ENCODE results near the gene UBE2L5.

Gene UBE2L5

GRCh38 chr13:30437177-30437576 is 14.9 kb downstream of the UBE2L5 start:
- ATAC-seq, result no peak

DNA sequence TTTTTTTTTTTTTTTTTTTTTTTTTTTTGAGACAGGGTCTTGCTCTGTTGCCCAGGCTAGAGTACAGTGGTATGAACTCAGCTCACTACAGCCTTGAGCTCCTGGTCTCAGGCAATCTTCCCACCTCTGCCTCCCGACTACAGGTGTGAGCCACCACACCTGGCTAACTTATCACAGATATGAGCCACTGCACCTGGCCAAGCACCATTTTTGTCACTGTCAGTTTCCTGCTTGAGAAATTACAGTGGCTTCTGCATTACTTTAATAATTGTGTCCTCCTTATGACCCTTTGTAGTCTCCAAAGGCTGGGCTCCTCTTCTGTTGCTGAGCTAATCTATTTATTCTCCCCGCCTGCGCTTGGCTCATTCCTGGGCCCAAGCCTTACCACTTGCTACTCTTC is 16.0 kb downstream of the UBE2L5 start:
- TF ChIP-seq TCF4 (CRISPR knock-in tag; IDR thresholded peaks at IDR 0.05; ENCODE audit: borderline replicate concordance) (no peak), ZNF565 (CRISPR knock-in tag; conservative IDR thresholded peaks at IDR 0.05; ENCODE audit: low read depth) (no peak), ARNTL (CRISPR knock-in tag; IDR thresholded peaks at IDR 0.05; ENCODE audit: borderline replicate concordance, low read depth) (no peak), ZFP30 (CRISPR knock-in tag; IDR thresholded peaks at IDR 0.05) (no peak), ESRRG (CRISPR knock-in tag; IDR thresholded peaks at IDR 0.05) (no peak), BACH2 (CRISPR knock-in tag; IDR thresholded peaks at IDR 0.05; ENCODE audit: borderline replicate concordance) (no peak), ZC3H10 (CRISPR knock-in tag; IDR thresholded peaks at IDR 0.05) (no peak), SNAI2 (CRISPR knock-in tag; IDR thresholded peaks at IDR 0.05) (no peak), CSRNP3 (CRISPR knock-in tag; IDR thresholded peaks at IDR 0.05) (no peak), CSDC2 (CRISPR knock-in tag; IDR thresholded peaks at IDR 0.05) (no peak), OSR1 (CRISPR knock-in tag; IDR thresholded peaks at IDR 0.05) (no peak)
- TF ChIP-seq, protein P1, sequence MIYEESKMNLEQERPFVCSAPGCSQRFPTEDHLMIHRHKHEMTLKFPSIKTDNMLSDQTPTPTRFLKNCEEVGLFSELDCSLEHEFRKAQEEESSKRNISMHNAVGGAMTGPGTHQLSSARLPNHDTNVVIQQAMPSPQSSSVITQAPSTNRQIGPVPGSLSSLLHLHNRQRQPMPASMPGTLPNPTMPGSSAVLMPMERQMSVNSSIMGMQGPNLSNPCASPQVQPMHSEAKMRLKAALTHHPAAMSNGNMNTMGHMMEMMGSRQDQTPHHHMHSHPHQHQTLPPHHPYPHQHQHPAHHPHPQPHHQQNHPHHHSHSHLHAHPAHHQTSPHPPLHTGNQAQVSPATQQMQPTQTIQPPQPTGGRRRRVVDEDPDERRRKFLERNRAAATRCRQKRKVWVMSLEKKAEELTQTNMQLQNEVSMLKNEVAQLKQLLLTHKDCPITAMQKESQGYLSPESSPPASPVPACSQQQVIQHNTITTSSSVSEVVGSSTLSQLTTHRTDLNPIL (CRISPR knock-in tag; IDR thresholded peaks at IDR 0.05; ENCODE audit: low read depth), result no peak
- TF ChIP-seq, protein P2, sequence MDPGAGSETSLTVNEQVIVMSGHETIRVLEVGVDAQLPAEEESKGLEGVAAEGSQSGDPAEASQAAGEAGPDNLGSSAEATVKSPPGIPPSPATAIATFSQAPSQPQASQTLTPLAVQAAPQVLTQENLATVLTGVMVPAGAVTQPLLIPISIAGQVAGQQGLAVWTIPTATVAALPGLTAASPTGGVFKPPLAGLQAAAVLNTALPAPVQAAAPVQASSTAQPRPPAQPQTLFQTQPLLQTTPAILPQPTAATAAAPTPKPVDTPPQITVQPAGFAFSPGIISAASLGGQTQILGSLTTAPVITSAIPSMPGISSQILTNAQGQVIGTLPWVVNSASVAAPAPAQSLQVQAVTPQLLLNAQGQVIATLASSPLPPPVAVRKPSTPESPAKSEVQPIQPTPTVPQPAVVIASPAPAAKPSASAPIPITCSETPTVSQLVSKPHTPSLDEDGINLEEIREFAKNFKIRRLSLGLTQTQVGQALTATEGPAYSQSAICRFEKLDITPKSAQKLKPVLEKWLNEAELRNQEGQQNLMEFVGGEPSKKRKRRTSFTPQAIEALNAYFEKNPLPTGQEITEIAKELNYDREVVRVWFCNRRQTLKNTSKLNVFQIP (CRISPR knock-in tag; IDR thresholded peaks at IDR 0.05; ENCODE audit: borderline replicate concordance, low read depth), result no peak
- TF ChIP-seq, protein P3, sequence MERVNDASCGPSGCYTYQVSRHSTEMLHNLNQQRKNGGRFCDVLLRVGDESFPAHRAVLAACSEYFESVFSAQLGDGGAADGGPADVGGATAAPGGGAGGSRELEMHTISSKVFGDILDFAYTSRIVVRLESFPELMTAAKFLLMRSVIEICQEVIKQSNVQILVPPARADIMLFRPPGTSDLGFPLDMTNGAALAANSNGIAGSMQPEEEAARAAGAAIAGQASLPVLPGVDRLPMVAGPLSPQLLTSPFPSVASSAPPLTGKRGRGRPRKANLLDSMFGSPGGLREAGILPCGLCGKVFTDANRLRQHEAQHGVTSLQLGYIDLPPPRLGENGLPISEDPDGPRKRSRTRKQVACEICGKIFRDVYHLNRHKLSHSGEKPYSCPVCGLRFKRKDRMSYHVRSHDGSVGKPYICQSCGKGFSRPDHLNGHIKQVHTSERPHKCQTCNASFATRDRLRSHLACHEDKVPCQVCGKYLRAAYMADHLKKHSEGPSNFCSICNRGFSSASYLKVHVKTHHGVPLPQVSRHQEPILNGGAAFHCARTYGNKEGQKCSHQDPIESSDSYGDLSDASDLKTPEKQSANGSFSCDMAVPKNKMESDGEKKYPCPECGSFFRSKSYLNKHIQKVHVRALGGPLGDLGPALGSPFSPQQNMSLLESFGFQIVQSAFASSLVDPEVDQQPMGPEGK (CRISPR knock-in tag; IDR thresholded peaks at IDR 0.05; ENCODE audit: borderline replicate concordance), result no peak
- ATAC-seq, result no peak

More at GRCh38 chr13:30437177-30437576, 14.9 kb downstream of the UBE2L5 start:
- no peak for TF ChIP-seq ZNF8 (CRISPR knock-in tag; IDR thresholded peaks at IDR 0.05)
- TF ChIP-seq ZNF565 (CRISPR knock-in tag; conservative IDR thresholded peaks at IDR 0.05; ENCODE audit: low read depth), result no peak
- TF ChIP-seq, protein P2 (CRISPR knock-in tag; IDR thresholded peaks at IDR 0.05; ENCODE audit: borderline replicate concordance, low read depth), result no peak
- no peak for TF ChIP-seq SNAI2 (CRISPR knock-in tag; IDR thresholded peaks at IDR 0.05)
- no peak for TF ChIP-seq PPARA (CRISPR knock-in tag; IDR thresholded peaks at IDR 0.05; ENCODE audit: borderline replicate concordance)
- TF ChIP-seq CSDC2 (CRISPR knock-in tag; IDR thresholded peaks at IDR 0.05), result no peak
- no peak for TF ChIP-seq ZC3H10 (CRISPR knock-in tag; IDR thresholded peaks at IDR 0.05)
- TF ChIP-seq TSHZ2 (CRISPR knock-in tag; IDR thresholded peaks at IDR 0.05), result no peak
- TF ChIP-seq ZFP30 (CRISPR knock-in tag; IDR thresholded peaks at IDR 0.05), result no peak
- no peak for TF ChIP-seq TOX (CRISPR knock-in tag; IDR thresholded peaks at IDR 0.05; ENCODE audit: borderline replicate concordance)
